ENCODE data around the gene ANKRD10. TPM values are rescaled to one million over a fixed set of nuclear protein-coding genes. Genes with fewer than 3 reads are reported as not detected.

Gene ANKRD10
- total RNA-seq, 5 donors from 2014 or later (not counting 1 experiment from before 2014, with no cell fraction given) = 93.7 to 133 (median 104) TPM

DNA sequence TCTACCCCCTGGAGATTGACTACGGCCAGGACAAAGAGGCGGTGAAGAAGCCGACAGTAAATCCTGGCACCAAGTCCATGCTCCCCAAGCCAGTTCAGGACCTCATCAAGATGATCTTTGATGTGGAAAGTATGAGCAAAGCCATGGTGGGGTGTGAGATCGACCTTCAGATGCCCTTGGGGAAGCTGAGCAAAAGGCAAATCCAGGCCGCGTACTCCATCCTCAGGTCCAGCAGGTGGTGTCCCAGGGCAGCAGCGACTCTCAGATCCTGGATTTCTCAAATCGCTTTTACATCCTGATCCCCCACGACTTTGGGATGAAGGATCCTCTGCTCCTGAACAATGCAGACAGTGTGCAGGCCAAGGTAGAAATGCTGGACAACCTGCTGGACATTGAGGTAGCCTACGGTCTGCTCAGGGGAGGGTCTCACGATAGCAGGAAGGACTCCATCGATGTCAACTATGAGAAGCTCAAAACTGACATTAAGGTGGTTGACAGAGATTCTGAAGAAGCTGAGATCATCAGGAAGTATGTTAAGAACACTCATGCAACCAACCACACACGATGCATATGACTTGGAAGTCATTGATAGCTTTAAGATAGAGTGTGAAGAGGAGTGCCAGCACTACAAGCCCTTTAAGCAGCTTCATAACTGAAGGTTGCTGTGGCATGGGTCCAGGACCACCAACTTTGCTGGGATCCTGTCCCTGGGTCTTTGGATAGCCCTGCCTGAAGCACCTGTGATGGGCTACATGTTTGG lies 24.0 kb upstream of the ANKRD10 start:
- Mint-ChIP-seq H3K9me3 (peaks cover 6 to 22% (median 15%) of the 10 kb centered on the region in 3 donors), H3K4me3 (no peak overlapping the region), H3K4me1 (peaks cover 0 to 4% (median 0%) of the 10 kb centered on the region in 3 donors), H3K36me3 (peaks cover 7% of the 10 kb centered on the region), H3K27ac (no peak overlapping the region), H3K27me3 (peaks cover 15 to 28% of the 10 kb centered on the region in 2 donors)
- H3K27ac ChIP-seq (ENCODE audit: low read length) = no peak overlapping the region
- peaks cover 0 to 4% of the 10 kb centered on the region in 2 experiments for H3K27me3 ChIP-seq (replicated peaks in 1 of 2; ENCODE audit: control insufficient read depth in 2 of 2, extremely low read depth in 1 of 2, insufficient read depth in 2 of 2, low read length in 1 of 2)
- H3K4me1 ChIP-seq (ENCODE audit: control insufficient read depth in 1 of 2, extremely low read depth in 1 of 2, insufficient read depth in 2 of 2, low read length in 2 of 2) = no peaks in the 10 kb centered on the region
- CTCF ChIA-PET = no interaction called here
- POLR2A ChIA-PET = no interaction called here
- WGBS (ENCODE audit: insufficient coverage) = 82% methylated on average over 7 of the region's 13 CpGs
- ATAC-seq (replicated peaks in 1 of 4) (no peak), DNase-seq (no peak)
- no peak overlapping the region for H3K4me3 ChIP-seq (ENCODE audit: control insufficient read depth in 1 of 2, extremely low read depth in 1 of 2, low read length in 1 of 2)
- no peaks in the 10 kb centered on the region for H3K36me3 ChIP-seq (ENCODE audit: control insufficient read depth in 2 of 2, extremely low read depth in 1 of 2, insufficient read depth in 1 of 2, low read length in 1 of 2)
- H3K9me3 ChIP-seq = no peaks in the 10 kb centered on the region

DNA sequence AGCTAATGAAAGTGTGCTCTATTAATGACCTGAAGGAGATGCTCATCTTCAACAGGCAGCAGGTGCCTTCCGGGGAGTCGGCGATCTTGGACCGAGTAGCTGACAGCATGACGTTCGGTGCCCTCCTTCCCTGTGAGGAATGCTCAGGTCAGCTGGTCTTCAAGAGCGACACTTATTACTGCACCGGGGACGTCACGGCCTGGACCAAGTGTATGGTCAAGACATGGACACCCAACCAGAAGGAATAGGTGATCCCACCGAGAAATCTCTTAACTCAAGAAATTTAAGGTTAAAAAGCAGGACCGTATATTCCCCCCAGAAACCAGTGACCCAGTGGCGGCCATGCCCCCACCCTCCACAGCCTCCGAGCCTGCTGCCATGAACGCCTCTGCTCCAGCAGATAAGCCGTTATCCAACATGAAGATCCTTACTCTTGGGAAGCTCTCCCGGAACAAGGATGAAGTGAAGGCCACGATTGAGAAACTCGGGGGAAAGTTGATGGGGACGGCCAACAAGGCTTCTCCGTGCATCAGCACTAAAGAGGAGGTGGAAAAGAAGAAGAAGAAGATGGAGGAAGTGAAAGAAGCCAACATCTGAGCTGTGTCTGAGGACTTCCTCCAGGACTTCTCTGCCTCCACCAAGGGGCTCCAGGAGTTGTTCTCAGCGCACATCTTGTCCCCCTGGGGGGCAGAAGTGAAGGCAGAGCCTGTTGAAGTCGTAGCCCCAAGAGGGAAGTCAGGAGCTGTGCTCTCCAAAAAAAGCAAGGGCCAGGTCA lies 22.8 kb upstream of the ANKRD10 start:
- no peak overlapping the region for H3K27ac ChIP-seq (ENCODE audit: low read length)
- peaks cover 1% of the 10 kb centered on the region for H3K9me3 ChIP-seq
- Mint-ChIP-seq H3K4me1 (peaks cover 0 to 4% (median 0%) of the 10 kb centered on the region in 3 donors), H3K9me3 (peaks cover 15 to 25% (median 23%) of the 10 kb centered on the region in 3 donors), H3K27ac (peak overlapping the region in 1 of 2 donors; percentile 2), H3K36me3 (peaks cover 12% of the 10 kb centered on the region), H3K4me3 (no peak overlapping the region), H3K27me3 (peaks cover 19 to 30% of the 10 kb centered on the region in 2 donors)
- peaks cover 0 to 8% of the 10 kb centered on the region in 2 experiments for H3K27me3 ChIP-seq (replicated peaks in 1 of 2; ENCODE audit: control insufficient read depth in 2 of 2, extremely low read depth in 1 of 2, insufficient read depth in 2 of 2, low read length in 1 of 2)
- POLR2A ChIA-PET = no interaction called here
- no peak overlapping the region for H3K4me3 ChIP-seq (ENCODE audit: control insufficient read depth in 1 of 2, extremely low read depth in 1 of 2, low read length in 1 of 2)
- ATAC-seq (replicated peaks in 1 of 4) (no peak), DNase-seq (no peak)
- 91% methylated on average over 19 of the region's 23 CpGs for WGBS (ENCODE audit: insufficient coverage)
- CTCF ChIA-PET = no interaction called here
- no peaks in the 10 kb centered on the region for H3K4me1 ChIP-seq (ENCODE audit: control insufficient read depth in 1 of 2, extremely low read depth in 1 of 2, insufficient read depth in 2 of 2, low read length in 2 of 2)
- H3K36me3 ChIP-seq (ENCODE audit: control insufficient read depth in 2 of 2, extremely low read depth in 1 of 2, insufficient read depth in 1 of 2, low read length in 1 of 2) = no peaks in the 10 kb centered on the region

DNA sequence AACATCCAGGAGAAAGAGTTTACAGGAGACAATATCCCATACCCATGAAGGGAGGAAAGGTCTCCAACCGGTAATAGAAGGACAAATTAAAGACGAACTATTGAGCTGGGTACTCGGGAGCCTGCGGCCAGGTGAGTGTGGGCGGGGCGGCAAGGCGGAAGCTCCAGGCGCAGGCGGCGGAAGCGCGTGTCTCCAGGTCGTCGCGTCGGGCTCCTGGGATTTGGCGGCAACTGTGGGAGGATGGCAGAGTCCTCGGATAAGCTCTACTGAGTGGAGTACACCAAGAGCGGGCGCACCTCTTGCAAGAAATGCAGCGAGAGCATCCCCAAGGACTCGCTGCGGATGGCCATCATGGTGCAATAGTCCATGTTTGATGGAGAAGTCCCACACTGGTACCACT lies 21.6 kb upstream of the ANKRD10 start:
- no peaks in the 10 kb centered on the region for H3K36me3 ChIP-seq (ENCODE audit: control insufficient read depth in 2 of 2, extremely low read depth in 1 of 2, insufficient read depth in 1 of 2, low read length in 1 of 2)
- H3K9me3 ChIP-seq = peaks cover 3% of the 10 kb centered on the region
- H3K27ac Mint-ChIP-seq = no peak overlapping the region
- POLR2A ChIA-PET = no interaction called here
- 95% methylated on average over 22 of the region's 23 CpGs for WGBS (ENCODE audit: insufficient coverage)
- H3K36me3 Mint-ChIP-seq = peaks cover 12% of the 10 kb centered on the region
- H3K27me3 ChIP-seq (replicated peaks in 1 of 2; ENCODE audit: control insufficient read depth in 2 of 2, extremely low read depth in 1 of 2, insufficient read depth in 2 of 2, low read length in 1 of 2) = peaks cover 0 to 13% of the 10 kb centered on the region in 2 experiments
- ATAC-seq (replicated peaks in 1 of 4) = no peak
- H3K4me1 ChIP-seq (ENCODE audit: control insufficient read depth in 1 of 2, extremely low read depth in 1 of 2, insufficient read depth in 2 of 2, low read length in 2 of 2) = no peaks in the 10 kb centered on the region
- H3K9me3 Mint-ChIP-seq = peaks cover 18 to 29% (median 23%) of the 10 kb centered on the region in 3 donors
- no peak for DNase-seq
- H3K4me3 Mint-ChIP-seq = no peak overlapping the region
- H3K4me3 ChIP-seq (ENCODE audit: control insufficient read depth in 1 of 2, extremely low read depth in 1 of 2, low read length in 1 of 2) = no peak overlapping the region
- H3K4me1 Mint-ChIP-seq = peaks cover 0 to 3% (median 0%) of the 10 kb centered on the region in 3 donors
- CTCF ChIA-PET = no interaction called here
- no peak overlapping the region for H3K27ac ChIP-seq (ENCODE audit: low read length)
- H3K27me3 Mint-ChIP-seq = peaks cover 24 to 34% of the 10 kb centered on the region in 2 donors

DNA sequence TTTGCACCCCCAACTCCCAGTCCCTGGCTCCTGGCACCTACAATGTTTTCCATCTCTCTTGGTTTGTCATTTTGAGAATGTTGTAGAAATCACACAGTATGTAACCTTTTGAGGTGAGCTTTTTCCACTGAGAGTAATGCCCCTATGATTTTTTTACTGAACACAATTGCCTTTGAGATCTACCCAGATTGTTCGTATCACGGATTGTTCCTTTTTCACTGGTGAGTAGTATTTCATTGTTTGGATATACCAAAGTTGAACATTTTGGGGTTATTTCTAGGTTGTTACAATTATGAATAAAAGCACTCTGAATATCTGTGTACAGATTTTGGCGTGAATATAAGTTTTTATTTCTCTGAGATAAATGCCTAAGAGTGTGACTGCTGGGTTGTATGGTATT lies 17.7 kb upstream of the ANKRD10 start:
- Mint-ChIP-seq H3K36me3 (peaks cover 12% of the 10 kb centered on the region), H3K4me3 (no peak overlapping the region), H3K4me1 (no peaks in the 10 kb centered on the region), H3K9me3 (peaks cover 18 to 29% (median 23%) of the 10 kb centered on the region in 3 donors), H3K27ac (no peak overlapping the region), H3K27me3 (peaks cover 46 to 56% of the 10 kb centered on the region in 2 donors)
- no peaks in the 10 kb centered on the region for H3K36me3 ChIP-seq (ENCODE audit: control insufficient read depth in 2 of 2, extremely low read depth in 1 of 2, insufficient read depth in 1 of 2, low read length in 1 of 2)
- peaks cover 0 to 19% of the 10 kb centered on the region in 2 experiments for H3K27me3 ChIP-seq (replicated peaks in 1 of 2; ENCODE audit: control insufficient read depth in 2 of 2, extremely low read depth in 1 of 2, insufficient read depth in 2 of 2, low read length in 1 of 2)
- POLR2A ChIA-PET = interaction anchor here in 1 of 2 donors (0.6 kb wide), 1 partner anchor 175 kb away, joined by 3 read pairs; no protein-coding TSS in a partner anchor
- no peak overlapping the region for H3K4me3 ChIP-seq (ENCODE audit: control insufficient read depth in 1 of 2, extremely low read depth in 1 of 2, low read length in 1 of 2)
- H3K4me1 ChIP-seq (ENCODE audit: control insufficient read depth in 1 of 2, extremely low read depth in 1 of 2, insufficient read depth in 2 of 2, low read length in 2 of 2) = no peaks in the 10 kb centered on the region
- peaks cover 3% of the 10 kb centered on the region for H3K9me3 ChIP-seq
- CTCF ChIA-PET = no interaction called here
- no peak overlapping the region for H3K27ac ChIP-seq (ENCODE audit: low read length)
- 75% methylated on average over 1 of the region's 3 CpGs for WGBS (ENCODE audit: insufficient coverage)
- DNase-seq (no peak), ATAC-seq (replicated peaks in 1 of 4) (no peak)

DNA sequence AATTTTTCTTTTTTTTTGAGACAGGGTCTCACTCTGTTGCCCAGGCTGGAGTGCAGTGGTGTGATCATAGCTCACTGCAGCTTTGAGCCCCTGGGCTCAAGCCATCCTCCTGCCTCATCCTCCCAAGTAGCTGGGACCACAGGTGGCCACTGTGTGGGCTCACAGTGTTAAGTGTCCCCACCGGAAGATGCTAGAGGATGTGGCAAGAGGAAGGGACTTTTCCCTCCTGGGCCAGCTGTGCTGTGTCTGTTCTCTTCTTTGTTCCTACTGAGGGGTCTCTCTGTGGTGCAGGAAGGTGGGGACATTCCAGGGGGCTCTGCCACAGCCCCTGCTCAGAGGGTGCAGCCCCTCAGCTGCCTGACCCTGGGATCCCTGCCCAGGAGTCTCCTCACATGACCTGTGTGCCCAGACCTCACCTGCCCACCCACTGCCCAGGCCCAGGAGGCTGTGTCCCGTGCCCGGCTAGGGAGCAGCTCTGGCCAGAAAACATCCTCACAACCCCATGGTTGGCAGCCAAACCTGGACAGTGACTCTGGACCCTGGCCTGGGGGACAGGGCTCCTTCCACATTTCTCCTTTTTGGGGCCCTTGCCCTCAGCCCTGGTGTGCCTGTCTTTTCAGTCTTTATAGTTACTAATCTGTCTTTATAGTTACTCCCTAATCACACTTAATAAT lies 14.4 kb upstream of the ANKRD10 start:
- WGBS (ENCODE audit: insufficient coverage) = 93% methylated on average over 2 of the region's 3 CpGs
- H3K4me1 Mint-ChIP-seq = no peaks in the 10 kb centered on the region
- DNase-seq = no peak
- Histone ChIP-seq H3K27ac (ENCODE audit: low read length) (no peak overlapping the region), H3K36me3 (ENCODE audit: control insufficient read depth in 2 of 2, extremely low read depth in 1 of 2, insufficient read depth in 1 of 2, low read length in 1 of 2) (no peaks in the 10 kb centered on the region), H3K9me3 (peaks cover 3% of the 10 kb centered on the region), H3K4me3 (ENCODE audit: control insufficient read depth in 1 of 2, extremely low read depth in 1 of 2, low read length in 1 of 2) (no peak overlapping the region), H3K4me1 (ENCODE audit: control insufficient read depth in 1 of 2, extremely low read depth in 1 of 2, insufficient read depth in 2 of 2, low read length in 2 of 2) (no peaks in the 10 kb centered on the region), H3K27me3 (replicated peaks in 1 of 2; ENCODE audit: control insufficient read depth in 2 of 2, extremely low read depth in 1 of 2, insufficient read depth in 2 of 2, low read length in 1 of 2) (peaks cover 0 to 27% of the 10 kb centered on the region in 2 experiments)
- peaks cover 54 to 56% of the 10 kb centered on the region in 2 donors for H3K27me3 Mint-ChIP-seq
- no peak overlapping the region for H3K27ac Mint-ChIP-seq
- peaks cover 4 to 18% (median 15%) of the 10 kb centered on the region in 3 donors for H3K9me3 Mint-ChIP-seq
- H3K4me3 Mint-ChIP-seq = no peak overlapping the region
- peaks cover 5% of the 10 kb centered on the region for H3K36me3 Mint-ChIP-seq
- ATAC-seq (replicated peaks in 1 of 4) = no peak
- POLR2A ChIA-PET = no interaction called here
- CTCF ChIA-PET = no interaction called here

DNA sequence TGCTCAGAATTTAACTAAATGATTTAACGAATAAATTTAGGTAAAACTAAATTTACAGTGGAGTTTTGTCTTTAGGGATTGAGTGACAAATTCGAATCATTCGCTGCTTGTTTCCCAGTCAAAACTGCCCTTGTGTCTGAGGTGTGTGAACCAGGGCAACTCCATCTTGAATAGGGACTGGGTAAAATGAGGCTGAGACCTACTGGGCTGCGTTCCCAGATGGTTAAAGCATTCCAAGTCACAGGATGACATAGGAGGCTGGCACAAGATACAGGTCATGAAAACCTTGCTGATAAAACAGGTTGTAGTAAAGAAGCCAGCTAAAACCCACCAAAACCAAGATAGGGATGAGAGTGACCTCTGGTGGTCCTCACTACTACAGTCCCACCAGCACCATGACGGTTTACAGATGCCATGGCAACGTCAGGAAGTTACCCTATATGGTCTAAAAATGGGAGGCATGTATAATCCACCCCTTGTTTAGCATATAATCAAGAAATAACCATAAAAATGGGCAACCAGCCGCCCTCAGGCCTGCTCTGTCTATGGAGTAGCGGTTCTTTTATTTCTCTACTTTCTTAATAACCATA lies 10.2 kb upstream of the ANKRD10 start:
- peaks cover 0 to 3% of the 10 kb centered on the region in 2 experiments for H3K4me1 ChIP-seq (ENCODE audit: control insufficient read depth in 1 of 2, extremely low read depth in 1 of 2, insufficient read depth in 2 of 2, low read length in 2 of 2)
- H3K27me3 Mint-ChIP-seq = peaks cover 53 to 63% of the 10 kb centered on the region in 2 donors

More for the DNA sequence above, 10.2 kb upstream of the ANKRD10 start:
- Mint-ChIP-seq H3K4me1 (peaks cover 8 to 11% (median 11%) of the 10 kb centered on the region in 3 donors), H3K4me3 (no peak overlapping the region), H3K27ac (no peak overlapping the region), H3K36me3 (no peaks in the 10 kb centered on the region), H3K9me3 (no peaks in the 10 kb centered on the region)
- 76% methylated on average over 4 of the region's 8 CpGs for WGBS (ENCODE audit: insufficient coverage)
- Histone ChIP-seq H3K27ac (ENCODE audit: low read length) (no peak overlapping the region), H3K27me3 (replicated peaks in 1 of 2; ENCODE audit: control insufficient read depth in 2 of 2, extremely low read depth in 1 of 2, insufficient read depth in 2 of 2, low read length in 1 of 2) (peaks cover 0 to 29% of the 10 kb centered on the region in 2 experiments), H3K36me3 (ENCODE audit: control insufficient read depth in 2 of 2, extremely low read depth in 1 of 2, insufficient read depth in 1 of 2, low read length in 1 of 2) (no peaks in the 10 kb centered on the region), H3K4me3 (ENCODE audit: control insufficient read depth in 1 of 2, extremely low read depth in 1 of 2, low read length in 1 of 2) (no peak overlapping the region), H3K9me3 (no peaks in the 10 kb centered on the region)
- CTCF ChIA-PET = interaction anchor here in 1 of 2 donors (0.6 kb wide), 1 partner anchor 10 kb away, joined by 3 read pairs; no protein-coding TSS in a partner anchor
- ATAC-seq (replicated peaks in 1 of 4) (no peak), DNase-seq (peak in 2 of 35 experiments; percentile 16 to 36)
- POLR2A ChIA-PET = no interaction called here

Measured in T-cell (primary cell).